ENCODE measurements around the gene PHKG2.

Gene PHKG2

GRCh38 chr16:30757316-30757715 is 9.1 kb downstream of the PHKG2 start:
- DNase-seq (ENCODE audit: low spot score): no peak

- no peak for DNase-seq (ENCODE audit: low spot score)
Observed at GRCh38 chr16:30758988-30759491, 10.8 kb downstream of the PHKG2 start.

GRCh38 chr16:30760001-30760559 is 11.9 kb downstream of the PHKG2 start:
- DNase-seq (ENCODE audit: low spot score): no peak

- DNase-seq (ENCODE audit: low spot score): no peak
Observed at GRCh38 chr16:30760577-30761426, 12.6 kb downstream of the PHKG2 start.

GRCh38 chr16:30761427-30761927 is 13.3 kb downstream of the PHKG2 start:
- DNase-seq (ENCODE audit: low spot score): no peak

GRCh38 chr16:30761928-30762902 is 14.0 kb downstream of the PHKG2 start, which contains the start of the genes CFAP119 and RNF40:
TSS of gene CFAP119 (minus strand) at chr16:30762062. CDS start at chr16:30761748, 314 bp downstream.
TSS of gene RNF40 (plus strand) at chr16:30762322. CDS start at chr16:30762546, 224 bp downstream.
- peak; percentile 100 for DNase-seq (ENCODE audit: low spot score)

- DNase-seq (ENCODE audit: low spot score): no peak
Observed at GRCh38 chr16:30762991-30763725, 14.9 kb downstream of the PHKG2 start.

GRCh38 chr16:30764086-30764485 is 15.9 kb downstream of the PHKG2 start:
- no peak for DNase-seq (ENCODE audit: low spot score)

GRCh38 chr16:30764816-30765465 is 16.7 kb downstream of the PHKG2 start:
- no peak for DNase-seq (ENCODE audit: low spot score)

GRCh38 chr16:30766206-30766932 is 18.1 kb downstream of the PHKG2 start:
- no peak for DNase-seq (ENCODE audit: low spot score)

- DNase-seq (ENCODE audit: low spot score): no peak
Observed at GRCh38 chr16:30766933-30767284, 18.7 kb downstream of the PHKG2 start.

GRCh38 chr16:30767767-30768465 is 19.7 kb downstream of the PHKG2 start:
- no peak for DNase-seq (ENCODE audit: low spot score)

GRCh38 chr16:30768583-30769181 is 20.5 kb downstream of the PHKG2 start:
- no peak for DNase-seq (ENCODE audit: low spot score)

- no peak for DNase-seq (ENCODE audit: low spot score)
Observed at GRCh38 chr16:30769379-30770089, 21.3 kb downstream of the PHKG2 start.

GRCh38 chr16:30771726-30772125 is 23.5 kb downstream of the PHKG2 start:
- DNase-seq (ENCODE audit: low spot score): no peak

GRCh38 chr16:30773826-30774225 is 25.6 kb downstream of the PHKG2 start:
- DNase-seq (ENCODE audit: low spot score): no peak

GRCh38 chr16:30774367-30775130 is 26.3 kb downstream of the PHKG2 start:
- DNase-seq (ENCODE audit: low spot score): no peak

- DNase-seq (ENCODE audit: low spot score): no peak
Observed at GRCh38 chr16:30775131-30775391, 26.8 kb downstream of the PHKG2 start.
